Rectal smooth muscle tissue (tissue), 1 donor: ENCODE data around the gene COL16A1.
A peak's percentile ranks its signal among the peaks of the same experiment; 100 is the strongest.

Experiments used
- H3K27ac ChIP-seq: one replicate; pipeline ENCODE4 v1.7.0; 2013; ENCODE audit warnings: low read depth, low read length, inconsistent platforms
- H3K27me3 ChIP-seq: one replicate; pipeline ENCODE4 v1.7.0; 2013; ENCODE audit warnings: low read length; ENCODE audit not compliant: control insufficient read depth, insufficient read depth
- H3K36me3 ChIP-seq: one replicate; pipeline ENCODE4 v1.7.0; 2013; ENCODE audit warnings: low read length; ENCODE audit not compliant: control insufficient read depth, insufficient read depth
- H3K4me1 ChIP-seq: one replicate; pipeline ENCODE4 v1.7.0; 2013; ENCODE audit warnings: low read length; ENCODE audit not compliant: control insufficient read depth, insufficient read depth
- H3K4me3 ChIP-seq: one replicate; pipeline ENCODE4 v1.7.0; 2013; ENCODE audit warnings: low read length
- H3K9ac ChIP-seq: one replicate; pipeline ENCODE4 v1.7.0; 2013; ENCODE audit warnings: low read length

Gene COL16A1

DNA sequence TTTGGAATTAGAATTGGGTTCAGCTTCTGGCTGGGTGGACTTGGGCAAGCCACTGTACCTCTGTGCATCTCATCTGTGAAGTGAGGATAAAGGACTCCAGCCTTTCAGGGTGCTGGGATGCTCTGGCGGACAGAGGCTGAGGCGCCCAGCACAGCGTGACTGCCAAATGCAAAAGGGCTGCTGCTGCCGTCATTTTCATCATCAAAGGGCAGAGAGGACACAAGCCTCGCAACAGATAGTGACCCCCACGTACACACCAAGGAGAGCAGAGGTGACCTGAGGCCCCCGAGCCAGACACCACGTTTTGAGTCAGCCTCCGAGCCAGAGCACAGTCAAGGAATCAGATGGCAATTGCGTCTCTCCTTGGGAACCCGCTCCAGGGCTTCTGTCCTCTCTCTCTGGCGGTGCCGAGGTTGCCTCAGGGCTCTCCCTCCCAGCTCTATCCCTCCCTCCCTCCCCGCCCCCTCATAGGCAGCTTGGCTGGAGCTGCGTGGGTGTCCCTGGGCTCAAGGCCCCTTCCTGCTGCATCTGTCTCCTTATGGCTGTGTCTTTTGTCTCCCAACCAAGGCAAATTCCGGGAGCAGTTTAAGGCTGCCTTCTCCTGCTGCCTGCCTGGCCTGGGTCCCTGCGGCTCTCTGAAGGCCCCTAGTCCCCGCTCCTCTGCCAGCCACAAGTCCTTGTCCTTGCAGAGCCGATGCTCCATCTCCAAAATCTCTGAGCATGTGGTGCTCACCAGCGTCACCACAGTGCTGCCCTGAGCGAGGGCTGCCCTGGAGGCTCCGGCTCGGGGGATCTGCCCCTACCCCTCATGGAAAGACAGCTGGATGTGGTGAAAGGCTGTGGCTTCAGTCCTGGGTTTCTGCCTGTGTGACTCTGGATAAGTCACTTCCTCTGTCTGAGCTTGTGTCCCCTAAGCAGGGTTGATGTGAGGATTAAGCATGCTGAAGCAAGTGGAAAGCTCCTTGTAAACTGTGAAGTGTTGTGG lies 77.3 kb downstream of the COL16A1 start:
- peaks cover 16% of the 10 kb centered on the region for H3K36me3 ChIP-seq
- H3K4me3 ChIP-seq: no peak overlapping the region
- H3K9ac ChIP-seq: no peak overlapping the region
- no peak overlapping the region for H3K27ac ChIP-seq
- H3K4me1 ChIP-seq: peaks cover 4% of the 10 kb centered on the region
- H3K27me3 ChIP-seq: no peaks in the 10 kb centered on the region

DNA sequence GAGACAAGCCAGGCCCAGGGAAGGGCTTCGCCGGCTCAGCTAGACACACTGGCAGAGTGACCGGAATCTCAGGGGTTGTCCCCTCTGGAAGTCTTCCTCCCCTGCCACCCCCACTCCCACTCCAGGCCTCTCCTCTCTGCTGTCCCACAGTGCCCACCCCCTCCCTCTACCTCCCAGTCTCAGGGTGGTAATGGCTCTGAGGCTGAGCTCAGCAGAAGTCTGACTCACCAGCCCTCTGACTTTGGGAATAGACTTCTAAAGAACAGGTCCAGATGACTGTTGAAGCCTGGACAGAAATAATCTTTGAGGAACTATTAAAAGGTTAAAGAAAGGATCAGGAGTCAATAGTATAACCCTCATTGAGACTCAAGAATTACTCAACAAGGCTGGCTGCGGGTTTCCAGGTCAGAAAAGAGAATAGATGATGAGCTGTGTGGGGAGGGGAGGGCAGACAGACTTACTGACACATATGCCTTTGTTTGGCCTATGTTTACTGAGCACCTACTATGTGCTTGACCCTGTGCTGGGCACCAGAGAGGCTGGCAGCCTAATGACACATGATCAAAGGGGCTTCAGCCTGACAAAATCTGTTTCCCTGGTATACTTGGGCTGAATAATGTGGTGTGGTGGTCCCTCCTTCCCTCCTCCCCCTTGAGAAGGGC lies 78.1 kb downstream of the COL16A1 start:
- no peak overlapping the region for H3K27ac ChIP-seq
- no peak overlapping the region for H3K4me3 ChIP-seq
- no peak overlapping the region for H3K9ac ChIP-seq
- peaks cover 4% of the 10 kb centered on the region for H3K4me1 ChIP-seq
- no peaks in the 10 kb centered on the region for H3K27me3 ChIP-seq
- peaks cover 8% of the 10 kb centered on the region for H3K36me3 ChIP-seq

DNA sequence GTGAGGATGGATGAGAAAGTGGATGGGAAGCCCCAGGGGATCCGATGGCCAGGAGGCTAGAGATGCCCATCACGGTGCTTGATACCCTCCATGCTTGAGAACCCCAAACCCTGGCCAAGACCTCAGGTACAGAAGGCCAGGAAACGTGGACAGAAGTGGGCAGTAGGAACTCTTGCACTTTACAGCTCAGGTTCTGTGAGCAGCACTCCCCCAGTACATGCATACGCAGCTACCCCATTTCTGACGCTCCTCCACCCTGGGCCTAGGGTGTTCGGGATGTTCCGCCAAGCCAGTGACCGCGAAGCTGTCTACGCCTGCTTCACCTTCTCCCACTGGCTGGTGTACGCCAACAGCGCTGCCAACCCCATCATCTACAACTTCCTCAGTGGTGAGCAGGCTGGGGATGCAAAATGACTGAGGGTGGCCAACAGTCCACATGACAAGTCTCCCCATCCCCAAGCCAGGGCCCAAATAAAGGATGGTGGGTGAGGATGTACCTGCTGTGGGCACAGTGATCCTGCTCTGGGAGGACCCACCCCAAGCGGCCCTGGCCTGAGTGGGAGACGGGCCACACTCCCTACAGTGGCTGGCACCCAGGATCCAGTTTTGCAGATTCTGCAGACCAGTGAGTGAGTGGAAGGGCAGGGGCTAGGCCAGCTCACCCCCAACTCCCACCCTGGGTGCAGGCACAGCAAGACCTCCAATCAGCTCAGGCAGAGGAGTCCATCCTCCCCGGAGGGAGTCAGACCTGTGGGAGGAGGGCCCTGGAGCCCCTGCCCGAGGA lies 78.9 kb downstream of the COL16A1 start:
- Histone ChIP-seq H3K27ac (no peak overlapping the region), H3K36me3 (peaks cover 2% of the 10 kb centered on the region), H3K9ac (no peak overlapping the region), H3K4me1 (peaks cover 4% of the 10 kb centered on the region), H3K27me3 (no peaks in the 10 kb centered on the region), H3K4me3 (no peak overlapping the region)

DNA sequence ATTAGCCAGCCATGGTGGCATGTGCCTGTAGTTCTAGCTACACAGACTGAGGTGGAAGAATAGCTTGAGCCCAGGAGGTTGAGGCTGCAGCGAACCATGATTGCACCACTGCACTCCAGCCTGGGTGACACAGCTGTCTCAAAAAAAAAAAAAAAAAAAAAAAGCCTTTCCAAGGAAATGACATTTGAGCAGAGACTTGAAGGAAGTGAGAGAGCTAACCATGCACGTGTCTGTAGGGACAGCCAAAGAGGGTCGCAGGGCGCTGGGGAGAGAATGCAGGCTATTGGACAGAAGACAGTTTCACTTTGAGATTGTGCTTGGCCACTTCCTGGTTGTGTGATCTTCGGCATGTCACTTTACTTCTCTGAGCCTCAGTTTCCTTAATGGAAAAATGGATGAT lies 79.5 kb downstream of the COL16A1 start:
- Histone ChIP-seq H3K4me3 (no peak overlapping the region), H3K27ac (no peak overlapping the region), H3K27me3 (no peaks in the 10 kb centered on the region), H3K4me1 (peaks cover 4% of the 10 kb centered on the region), H3K9ac (no peak overlapping the region), H3K36me3 (no peaks in the 10 kb centered on the region)

DNA sequence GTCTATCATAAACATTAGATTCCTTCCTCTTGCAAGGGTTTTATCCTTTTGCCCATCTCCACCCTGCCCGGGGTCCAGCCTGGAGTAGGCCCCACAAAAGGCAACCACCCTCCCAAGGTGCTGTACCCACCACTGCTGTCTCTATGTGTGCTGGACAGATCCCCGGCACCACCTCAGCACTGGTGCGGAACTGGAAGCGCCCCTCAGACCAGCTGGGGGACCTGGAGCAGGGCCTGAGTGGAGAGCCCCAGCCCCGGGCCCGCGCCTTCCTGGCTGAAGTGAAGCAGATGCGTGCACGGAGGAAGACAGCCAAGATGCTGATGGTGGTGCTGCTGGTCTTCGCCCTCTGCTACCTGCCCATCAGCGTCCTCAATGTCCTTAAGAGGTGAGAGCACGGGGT lies 80.5 kb downstream of the COL16A1 start:
- H3K27me3 ChIP-seq: peaks cover 3% of the 10 kb centered on the region
- H3K36me3 ChIP-seq: no peaks in the 10 kb centered on the region
- H3K27ac ChIP-seq: no peak overlapping the region
- peaks cover 3% of the 10 kb centered on the region for H3K4me1 ChIP-seq
- no peak overlapping the region for H3K4me3 ChIP-seq
- H3K9ac ChIP-seq: no peak overlapping the region

DNA sequence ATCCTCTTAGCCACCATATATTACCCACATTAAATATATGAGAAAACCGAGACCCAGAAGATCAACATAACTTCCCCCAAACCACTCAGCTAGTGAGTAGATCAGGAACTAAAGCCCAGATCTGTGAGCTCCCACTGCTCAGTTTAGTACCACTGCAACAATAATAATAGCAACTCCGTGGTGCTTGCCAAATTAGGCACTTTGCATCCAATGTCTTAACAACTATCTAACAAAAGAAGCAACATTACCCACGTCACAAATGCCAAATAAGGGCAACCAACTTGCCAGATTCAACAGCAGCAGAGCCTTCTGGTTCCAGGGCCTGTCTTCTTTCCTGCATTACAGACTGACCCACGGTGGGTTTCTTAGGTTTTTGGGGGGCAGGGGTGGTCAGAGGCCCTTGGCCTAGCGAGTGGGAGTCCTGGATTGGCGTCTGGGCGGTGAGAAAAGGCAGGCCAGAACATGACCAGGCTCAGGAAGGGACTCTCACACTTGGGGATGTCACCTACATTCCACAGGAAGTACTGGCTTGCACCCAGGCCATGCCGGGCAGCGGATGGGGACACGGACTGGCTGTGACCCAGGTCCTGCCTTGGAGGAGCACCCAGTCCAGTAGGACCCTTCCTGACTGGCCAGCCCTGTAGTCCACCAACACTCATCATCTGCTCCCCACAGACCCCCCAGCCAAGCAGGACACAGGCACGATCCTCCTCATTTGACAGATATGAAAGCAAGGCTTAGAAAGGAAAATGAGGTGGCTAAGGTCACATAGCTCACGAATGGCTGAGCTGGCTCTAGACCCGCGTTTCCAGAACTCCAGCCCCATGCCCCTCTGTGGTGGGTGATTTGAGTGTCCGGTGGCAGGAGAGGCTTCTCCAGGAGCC lies 81.7 kb downstream of the COL16A1 start:
- H3K4me1 ChIP-seq: no peaks in the 10 kb centered on the region
- H3K27ac ChIP-seq: no peak overlapping the region
- H3K9ac ChIP-seq: no peak overlapping the region
- peaks cover 10% of the 10 kb centered on the region for H3K27me3 ChIP-seq
- H3K36me3 ChIP-seq: no peaks in the 10 kb centered on the region
- no peak overlapping the region for H3K4me3 ChIP-seq

DNA sequence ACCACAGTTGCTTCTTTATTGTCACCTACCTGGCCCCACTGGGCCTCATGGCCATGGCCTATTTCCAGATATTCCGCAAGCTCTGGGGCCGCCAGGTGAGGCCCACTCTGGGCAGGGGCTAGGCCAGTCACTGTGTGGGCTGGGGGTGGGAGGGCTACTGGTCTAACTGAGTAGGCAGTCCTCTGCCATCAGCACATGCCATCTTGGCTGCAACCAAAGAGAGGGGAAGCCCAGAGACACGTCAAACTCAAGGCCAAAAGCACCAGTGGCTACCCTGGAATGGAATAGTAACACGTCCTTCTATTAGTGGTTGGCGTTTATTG lies 82.4 kb downstream of the COL16A1 start:
- Histone ChIP-seq H3K9ac (no peak overlapping the region), H3K27me3 (peaks cover 15% of the 10 kb centered on the region), H3K27ac (no peak overlapping the region), H3K4me3 (no peak overlapping the region), H3K36me3 (no peaks in the 10 kb centered on the region), H3K4me1 (no peaks in the 10 kb centered on the region)

DNA sequence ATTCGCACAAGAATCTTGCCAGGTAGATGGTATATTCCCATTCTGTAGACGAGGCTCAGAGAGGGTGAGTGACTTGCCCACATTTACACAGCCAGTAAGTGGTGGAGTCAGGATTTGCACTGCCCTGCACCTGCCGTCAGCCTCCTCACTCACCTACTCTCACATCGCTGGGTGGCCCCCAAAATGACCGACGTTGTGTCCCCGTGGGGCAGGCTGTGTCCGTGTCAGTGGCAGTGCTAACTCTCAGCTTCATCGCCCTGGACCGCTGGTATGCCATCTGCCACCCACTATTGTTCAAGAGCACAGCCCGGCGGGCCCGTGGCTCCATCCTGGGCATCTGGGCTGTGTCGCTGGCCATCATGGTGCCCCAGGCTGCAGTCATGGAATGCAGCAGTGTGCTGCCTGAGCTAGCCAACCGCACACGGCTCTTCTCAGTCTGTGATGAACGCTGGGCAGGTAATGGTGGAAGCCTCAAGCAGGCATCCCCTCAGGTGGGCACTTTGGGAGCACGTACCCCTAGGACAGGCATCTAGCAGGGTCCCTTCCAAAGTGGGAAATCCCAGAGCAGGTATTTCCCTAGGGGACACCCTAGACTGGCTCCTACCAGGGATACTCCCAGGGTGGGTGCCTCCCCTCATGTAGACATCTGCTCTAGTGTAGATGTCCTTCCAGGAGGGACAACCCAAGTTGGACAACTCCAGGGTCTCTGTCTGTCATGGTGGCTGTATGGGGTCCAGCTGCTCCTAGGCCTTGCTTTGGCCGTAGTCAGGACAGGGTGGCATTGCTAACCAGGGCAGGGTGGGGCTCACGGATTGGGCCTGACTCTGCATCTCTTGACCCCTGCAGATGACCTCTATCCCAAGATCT lies 83.0 kb downstream of the COL16A1 start:
- no peak overlapping the region for H3K9ac ChIP-seq
- no peaks in the 10 kb centered on the region for H3K4me1 ChIP-seq
- H3K4me3 ChIP-seq: no peak overlapping the region
- no peaks in the 10 kb centered on the region for H3K36me3 ChIP-seq
- H3K27ac ChIP-seq: no peak overlapping the region
- H3K27me3 ChIP-seq: peaks cover 15% of the 10 kb centered on the region

DNA sequence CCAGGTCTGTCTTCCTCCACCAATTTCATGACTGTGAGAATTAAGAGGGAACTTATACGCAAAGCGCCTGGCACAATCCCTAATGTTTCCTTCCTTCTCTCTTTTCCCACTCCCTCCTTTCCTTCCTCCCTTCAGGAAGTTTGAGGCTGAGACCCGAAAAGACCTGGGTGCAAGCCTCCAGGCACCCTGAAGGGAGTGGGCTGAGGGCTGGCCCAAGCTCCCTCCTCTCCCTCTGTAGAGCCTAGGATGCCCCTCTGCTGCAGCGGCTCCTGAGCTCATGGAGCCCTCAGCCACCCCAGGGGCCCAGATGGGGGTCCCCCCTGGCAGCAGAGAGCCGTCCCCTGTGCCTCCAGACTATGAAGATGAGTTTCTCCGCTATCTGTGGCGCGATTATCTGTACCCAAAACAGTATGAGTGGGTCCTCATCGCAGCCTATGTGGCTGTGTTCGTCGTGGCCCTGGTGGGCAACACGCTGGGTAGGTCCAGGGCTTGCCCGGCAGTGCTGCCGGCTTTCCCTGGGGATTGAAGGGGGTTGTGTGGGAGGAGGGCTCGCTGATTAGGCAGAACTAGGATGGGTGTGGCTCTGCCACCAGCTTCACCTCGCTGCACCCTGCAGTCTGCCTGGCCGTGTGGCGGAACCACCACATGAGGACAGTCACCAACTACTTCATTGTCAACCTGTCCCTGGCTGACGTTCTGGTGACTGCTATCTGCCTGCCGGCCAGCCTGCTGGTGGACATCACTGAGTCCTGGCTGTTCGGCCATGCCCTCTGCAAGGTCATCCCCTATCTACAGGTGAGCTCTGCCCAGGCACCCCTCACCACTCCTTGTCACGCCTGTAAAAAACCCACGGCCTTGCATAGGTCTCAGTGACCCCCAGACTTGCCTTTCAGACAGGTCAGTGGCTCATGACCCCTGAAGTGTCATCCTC lies 84.6 kb downstream of the COL16A1 start:
- H3K4me1 ChIP-seq: no peaks in the 10 kb centered on the region
- no peak overlapping the region for H3K27ac ChIP-seq
- H3K4me3 ChIP-seq: no peak overlapping the region
- peaks cover 15% of the 10 kb centered on the region for H3K27me3 ChIP-seq
- H3K36me3 ChIP-seq: no peaks in the 10 kb centered on the region
- no peak overlapping the region for H3K9ac ChIP-seq

DNA sequence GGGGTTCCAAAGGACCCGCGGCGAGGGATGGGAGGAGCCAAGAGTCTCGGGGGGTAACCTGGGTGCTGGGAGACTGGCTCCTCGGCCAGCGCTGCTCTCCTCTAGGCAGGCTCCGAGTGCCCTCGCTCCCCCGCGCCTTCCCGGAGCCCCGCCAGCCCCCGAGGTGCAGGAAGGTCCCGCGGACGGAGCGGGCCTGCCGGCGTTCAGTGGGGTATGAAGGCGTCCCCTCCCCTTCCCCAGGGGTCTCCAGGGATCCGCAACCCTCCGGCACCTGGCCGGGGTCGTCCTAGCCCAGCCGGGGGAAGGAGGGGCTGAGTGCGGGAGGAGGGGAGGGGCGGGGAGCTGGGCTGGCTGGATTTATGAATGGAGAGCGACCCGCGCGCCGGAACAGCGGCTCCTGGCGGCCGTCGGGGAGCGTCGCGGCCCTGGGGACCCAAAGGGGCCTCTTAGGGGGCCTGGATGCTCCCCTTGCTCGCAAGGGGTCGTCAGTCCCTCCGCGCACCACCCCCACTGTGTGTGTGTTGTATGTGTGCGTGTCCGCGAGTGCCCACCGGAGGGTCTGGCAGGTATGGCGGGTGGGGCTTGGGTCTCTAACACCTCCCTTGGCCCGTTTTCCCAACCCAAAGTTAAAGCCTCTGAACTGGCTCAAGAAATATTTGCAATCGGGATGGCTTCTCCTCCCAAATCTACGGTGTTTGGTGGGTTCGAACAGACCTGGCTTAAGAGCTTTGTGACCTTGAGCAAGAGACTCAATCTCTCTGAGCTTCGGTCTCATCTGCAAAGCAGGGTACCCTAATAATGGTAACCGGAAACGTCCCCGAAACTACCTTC lies 85.7 kb downstream of the COL16A1 start:
- Histone ChIP-seq H3K9ac (no peak overlapping the region), H3K4me1 (no peaks in the 10 kb centered on the region), H3K27ac (no peak overlapping the region), H3K36me3 (no peaks in the 10 kb centered on the region), H3K27me3 (peaks cover 15% of the 10 kb centered on the region), H3K4me3 (peak overlapping the region; percentile 34)
